GM23248 (cell line): ENCODE measurements around the gene ZNF230.

Experiments
- EZH2 ChIP-seq: fragments of 200-600 bp; sonication (generic); IDR thresholded peaks from 2 replicates; pipeline ENCODE4 v1.6.1; 2018; ENCODE audit warnings: antibody characterized with exemption, mild to moderate bottlenecking; ENCODE audit not compliant: insufficient read depth, poor library complexity, severe bottlenecking
- EZH2phosphoT487 ChIP-seq: fragments of 200-600 bp; sonication (generic); IDR thresholded peaks from 2 replicates; pipeline ENCODE4 v1.6.1; 2018; ENCODE audit warnings: antibody characterized with exemption, moderate library complexity, mild to moderate bottlenecking, low read depth; ENCODE audit not compliant: insufficient read depth

DNA sequence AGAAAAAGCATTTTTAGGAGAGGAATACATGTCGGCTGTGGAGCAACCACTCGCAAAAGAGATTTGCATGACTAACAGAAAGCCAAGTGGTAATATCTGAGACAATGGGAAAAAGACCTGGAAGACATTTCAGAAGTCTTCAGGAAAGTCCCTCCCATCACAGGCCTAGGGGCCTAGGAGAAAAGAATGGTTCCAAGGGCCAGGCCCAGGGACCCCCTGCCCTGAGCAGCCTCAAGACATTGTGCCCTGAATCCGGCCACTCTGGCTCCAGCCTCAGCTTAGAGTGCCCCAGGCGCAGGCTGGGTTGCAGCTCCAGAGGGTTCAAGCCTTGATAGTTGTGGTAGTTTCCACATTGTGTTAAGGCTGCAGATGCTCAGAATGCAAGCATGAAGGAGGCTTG is 42.3 kb upstream of the ZNF230 start:
- TF ChIP-seq EZH2 (no peak), EZH2phosphoT487 (no peak)
